Coronary artery (tissue), 2 donors: Measurements from ENCODE around the gene SP2.

Experiments used
- DNase-seq: peaks from one replicate; pipeline ENCODE4 v3.0.0-alpha.2; 2017; ENCODE audit warnings: low spot score
- H3K27ac ChIP-seq, 2 donors: fragments of 200-600 bp; sonication (generic); one replicate each; pipeline ENCODE4 v1.5.1; 2016 to 2019
- H3K4me3 ChIP-seq: fragments of 200-600 bp; sonication (generic); 2 replicates; pipeline ENCODE4 v1.5.1; 2016; ENCODE audit warnings: mild to moderate bottlenecking, moderate library complexity
- CTCF ChIP-seq: fragments of 200-600 bp; sonication (generic); IDR thresholded peaks from one replicate; pipeline ENCODE4 v1.5.1; 2019; ENCODE audit warnings: antibody characterized with exemption

The SP2 gene

GRCh38 chr17:47882695-47883588, 13.1 kb upstream of the SP2 start:
- no peak for DNase-seq
- no peak for TF ChIP-seq CTCF
- Histone ChIP-seq H3K27ac (peak overlapping the region in 1 of 2 donors; percentile 35), H3K4me3 (peak overlapping the region; percentile 42)

- no peak for DNase-seq
- no peak for TF ChIP-seq CTCF
- Histone ChIP-seq H3K27ac (no peak overlapping the region), H3K4me3 (no peak overlapping the region)
Measured at GRCh38 chr17:47883589-47884426, 12.2 kb upstream of the SP2 start.

- no peak overlapping the region for H3K27ac ChIP-seq
- TF ChIP-seq CTCF = no peak
- DNase-seq = no peak
- H3K4me3 ChIP-seq = no peak overlapping the region
Measured at GRCh38 chr17:47884427-47884740, 11.7 kb upstream of the SP2 start.

- no peak for DNase-seq
- Histone ChIP-seq H3K4me3 (no peak overlapping the region), H3K27ac (no peak overlapping the region)
- TF ChIP-seq CTCF = no peak
Measured at GRCh38 chr17:47884905-47885730, 10.9 kb upstream of the SP2 start.

GRCh38 chr17:47888293-47888692, 7.7 kb upstream of the SP2 start:
- no peak for TF ChIP-seq CTCF
- no peak overlapping the region for H3K27ac ChIP-seq
- no peak for DNase-seq
- no peak overlapping the region for H3K4me3 ChIP-seq

- H3K27ac ChIP-seq = no peak overlapping the region
- peak; percentile 96 for TF ChIP-seq CTCF
- H3K4me3 ChIP-seq = no peak overlapping the region
- peak; percentile 87 for DNase-seq
Measured at GRCh38 chr17:47889734-47890529, 6.1 kb upstream of the SP2 start.
